ENCODE measurements around the gene NECAB2.
A peak's percentile ranks its signal among the peaks of the same experiment; 100 is the strongest.

Gene NECAB2

DNA sequence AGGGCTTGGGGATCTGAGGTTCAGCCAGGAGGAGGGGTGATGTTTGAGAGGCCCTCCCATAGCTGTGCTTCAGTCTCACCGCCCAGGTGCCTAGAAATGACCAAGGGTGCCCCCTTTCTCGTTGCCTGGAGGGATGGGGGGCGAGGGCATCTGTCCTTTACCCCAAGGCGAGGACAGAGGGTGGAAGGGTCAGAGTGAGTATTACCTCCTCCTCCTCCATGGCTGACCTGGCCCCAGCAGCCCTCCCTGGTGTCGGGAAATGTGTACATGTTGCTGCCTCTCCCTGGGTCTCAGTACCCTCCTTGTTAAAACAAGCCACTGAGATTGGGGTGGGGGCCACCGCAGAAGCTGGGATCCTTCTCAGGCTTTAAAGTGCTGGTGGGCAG is 2.4 kb downstream of the NECAB2 start:
- Histone ChIP-seq H3K9me3 (ENCODE audit: insufficient read depth, low read length) (no peaks in the 10 kb centered on the region), H3K9ac (ENCODE audit: insufficient read length, low read depth) (no peak overlapping the region), H3K4me1 (ENCODE audit: insufficient read depth, insufficient read length) (peaks cover 29% of the 10 kb centered on the region), H3K36me3 (ENCODE audit: insufficient read depth, insufficient read length, low read length) (peaks cover 3% of the 10 kb centered on the region), H3K27me3 (ENCODE audit: insufficient read depth, insufficient read length) (peaks cover 14% of the 10 kb centered on the region), H3K4me3 (ENCODE audit: insufficient read length, low read depth) (no peak overlapping the region)
- DNase-seq (ENCODE audit: low read depth, low spot score), result no peak
- TF ChIP-seq SUZ12 (IDR thresholded peaks at IDR 0.05; ENCODE audit: extremely low read depth, insufficient read depth, insufficient read length), result no peak
- no peak for TF ChIP-seq YY1 (IDR thresholded peaks at IDR 0.05; ENCODE audit: insufficient read depth, insufficient read length)
- TF ChIP-seq ZNF274 (IDR thresholded peaks at IDR 0.05; ENCODE audit: low read depth, low read length), result no peak

DNA sequence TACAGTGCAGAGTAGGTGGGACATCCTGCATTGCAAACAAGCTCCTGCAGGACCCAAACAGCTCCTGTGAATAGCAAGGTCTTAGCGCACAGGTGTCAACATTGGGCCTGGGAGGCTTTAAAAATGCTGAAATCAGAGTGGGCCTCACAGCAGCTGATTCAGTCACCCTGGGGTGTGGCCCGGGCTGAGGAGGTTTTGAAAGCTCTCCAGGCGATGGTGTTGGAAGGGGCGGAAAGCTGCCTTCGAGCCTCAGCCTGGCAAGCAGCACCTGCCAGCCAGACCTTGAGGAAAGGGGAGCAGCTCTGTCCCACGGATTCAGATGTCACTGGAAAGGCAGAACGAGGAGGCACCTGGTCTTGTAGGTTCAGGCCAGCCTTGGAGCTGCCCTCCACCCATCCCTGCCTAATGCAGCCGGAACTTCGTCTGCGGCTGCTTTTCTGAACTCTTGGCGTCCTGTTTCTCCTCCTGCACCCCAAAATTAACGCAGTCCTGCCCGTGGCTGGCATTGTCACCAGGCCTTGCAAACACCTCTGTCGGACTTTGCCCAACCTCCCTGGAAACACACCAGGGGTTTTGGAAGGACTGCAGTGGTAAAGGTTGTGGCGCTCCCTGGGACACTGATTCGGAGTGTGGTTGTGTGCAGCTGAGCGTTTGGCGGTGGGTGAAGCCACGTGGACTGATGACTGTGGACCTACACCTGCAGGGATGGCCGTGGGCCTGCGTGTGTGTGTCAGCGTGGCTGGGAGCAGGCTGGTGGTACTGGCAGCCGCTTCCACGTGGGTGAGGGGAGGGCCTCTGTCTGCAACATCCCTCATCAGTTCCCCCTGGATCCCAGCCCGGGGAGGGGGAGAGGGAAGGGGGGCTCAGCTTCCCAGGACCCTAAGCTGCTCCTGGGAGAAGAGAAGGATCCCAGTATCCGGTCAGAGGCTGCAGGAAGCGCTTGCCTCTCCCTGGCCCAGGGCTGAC is 3.4 kb downstream of the NECAB2 start:
- H3K36me3 ChIP-seq (ENCODE audit: insufficient read depth, insufficient read length, low read length), result no peaks in the 10 kb centered on the region
- no peak for TF ChIP-seq ZNF274 (IDR thresholded peaks at IDR 0.05; ENCODE audit: low read depth, low read length)
- TF ChIP-seq SUZ12 (IDR thresholded peaks at IDR 0.05; ENCODE audit: extremely low read depth, insufficient read depth, insufficient read length), result no peak
- no peak for TF ChIP-seq YY1 (IDR thresholded peaks at IDR 0.05; ENCODE audit: insufficient read depth, insufficient read length)
- peaks cover 14% of the 10 kb centered on the region for H3K27me3 ChIP-seq (ENCODE audit: insufficient read depth, insufficient read length)
- no peaks in the 10 kb centered on the region for H3K9me3 ChIP-seq (ENCODE audit: insufficient read depth, low read length)
- peak overlapping the region; percentile 5 for H3K9ac ChIP-seq (ENCODE audit: insufficient read length, low read depth)
- no peak for DNase-seq (ENCODE audit: low read depth, low spot score)
- no peak overlapping the region for H3K4me3 ChIP-seq (ENCODE audit: insufficient read length, low read depth)
- peaks cover 31% of the 10 kb centered on the region for H3K4me1 ChIP-seq (ENCODE audit: insufficient read depth, insufficient read length)

DNA sequence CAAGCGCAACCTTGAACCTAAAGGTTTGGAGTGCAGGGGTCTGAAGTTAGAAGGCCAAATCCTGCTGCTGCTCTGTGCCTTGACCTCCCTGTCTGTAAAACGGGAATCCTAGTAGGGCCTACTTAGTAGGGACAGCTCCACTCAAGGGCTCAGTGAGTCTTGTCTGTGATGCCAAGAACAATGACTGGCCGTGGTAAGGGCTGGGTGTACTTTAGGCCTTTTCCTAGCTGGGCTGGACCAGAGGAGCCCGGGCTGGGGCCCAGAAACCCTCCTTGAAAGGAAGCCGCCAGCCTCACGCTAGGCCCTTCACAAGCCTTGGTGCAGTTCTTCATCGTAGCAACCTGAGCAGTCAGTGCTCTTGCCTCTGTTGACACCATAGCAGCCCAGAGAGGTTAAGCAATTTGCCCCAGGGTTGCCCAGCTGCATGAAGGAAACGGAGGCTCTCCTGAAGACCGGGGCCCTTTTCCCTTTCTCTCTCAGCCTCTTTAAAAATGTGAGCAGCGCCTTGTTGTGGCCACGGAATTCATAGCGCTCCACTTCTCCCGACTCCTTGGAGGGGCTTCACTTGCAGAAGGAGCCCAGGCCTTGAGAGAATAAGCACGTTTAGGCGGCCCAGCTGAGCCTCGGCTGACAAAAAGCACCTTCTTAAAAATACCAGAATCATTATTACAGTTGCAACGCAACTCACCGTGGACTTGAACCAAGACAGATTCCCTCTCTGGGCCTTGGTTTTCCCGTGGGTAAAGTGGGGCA is 4.4 kb downstream of the NECAB2 start:
- H3K4me3 ChIP-seq (ENCODE audit: insufficient read length, low read depth), result no peak overlapping the region
- DNase-seq (ENCODE audit: low read depth, low spot score), result no peak
- no peaks in the 10 kb centered on the region for H3K36me3 ChIP-seq (ENCODE audit: insufficient read depth, insufficient read length, low read length)
- peaks cover 31% of the 10 kb centered on the region for H3K4me1 ChIP-seq (ENCODE audit: insufficient read depth, insufficient read length)
- H3K9ac ChIP-seq (ENCODE audit: insufficient read length, low read depth), result peak overlapping the region; percentile 28
- TF ChIP-seq SUZ12 (IDR thresholded peaks at IDR 0.05; ENCODE audit: extremely low read depth, insufficient read depth, insufficient read length), result no peak
- no peak for TF ChIP-seq YY1 (IDR thresholded peaks at IDR 0.05; ENCODE audit: insufficient read depth, insufficient read length)
- TF ChIP-seq ZNF274 (IDR thresholded peaks at IDR 0.05; ENCODE audit: low read depth, low read length), result no peak
- peaks cover 4% of the 10 kb centered on the region; the same call in 1 of the 2 replicates for H3K9me3 ChIP-seq (ENCODE audit: insufficient read depth, low read length)
- peaks cover 14% of the 10 kb centered on the region for H3K27me3 ChIP-seq (ENCODE audit: insufficient read depth, insufficient read length)

DNA sequence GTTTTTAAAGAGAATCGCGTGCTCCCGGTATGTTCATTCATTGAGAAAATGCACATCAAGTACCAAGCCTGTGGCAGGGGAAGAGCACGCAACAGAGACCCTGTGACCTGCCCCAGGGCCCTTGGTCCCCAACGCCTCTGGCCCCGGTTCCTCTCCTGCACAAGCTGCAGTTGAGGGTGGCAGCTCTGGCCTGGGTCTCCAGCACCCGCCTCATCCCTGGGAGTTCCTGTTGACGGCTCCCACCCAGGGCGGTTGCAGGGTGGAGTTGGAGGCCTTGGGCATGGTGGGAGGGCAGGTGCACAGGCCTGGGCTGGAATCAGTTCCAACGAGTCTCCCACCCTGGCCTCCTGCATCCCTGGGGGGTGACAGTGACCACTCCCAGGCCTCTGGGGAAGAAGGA is 5.0 kb downstream of the NECAB2 start:
- Histone ChIP-seq H3K27me3 (ENCODE audit: insufficient read depth, insufficient read length) (peaks cover 11% of the 10 kb centered on the region), H3K9ac (ENCODE audit: insufficient read length, low read depth) (peak overlapping the region; percentile 25), H3K9me3 (ENCODE audit: insufficient read depth, low read length) (peaks cover 11% of the 10 kb centered on the region), H3K4me3 (ENCODE audit: insufficient read length, low read depth) (no peak overlapping the region), H3K4me1 (ENCODE audit: insufficient read depth, insufficient read length) (peaks cover 31% of the 10 kb centered on the region), H3K36me3 (ENCODE audit: insufficient read depth, insufficient read length, low read length) (no peaks in the 10 kb centered on the region)
- TF ChIP-seq ZNF274 (IDR thresholded peaks at IDR 0.05; ENCODE audit: low read depth, low read length), result no peak
- TF ChIP-seq SUZ12 (IDR thresholded peaks at IDR 0.05; ENCODE audit: extremely low read depth, insufficient read depth, insufficient read length), result no peak
- TF ChIP-seq YY1 (IDR thresholded peaks at IDR 0.05; ENCODE audit: insufficient read depth, insufficient read length), result no peak
- DNase-seq (ENCODE audit: low read depth, low spot score), result no peak

DNA sequence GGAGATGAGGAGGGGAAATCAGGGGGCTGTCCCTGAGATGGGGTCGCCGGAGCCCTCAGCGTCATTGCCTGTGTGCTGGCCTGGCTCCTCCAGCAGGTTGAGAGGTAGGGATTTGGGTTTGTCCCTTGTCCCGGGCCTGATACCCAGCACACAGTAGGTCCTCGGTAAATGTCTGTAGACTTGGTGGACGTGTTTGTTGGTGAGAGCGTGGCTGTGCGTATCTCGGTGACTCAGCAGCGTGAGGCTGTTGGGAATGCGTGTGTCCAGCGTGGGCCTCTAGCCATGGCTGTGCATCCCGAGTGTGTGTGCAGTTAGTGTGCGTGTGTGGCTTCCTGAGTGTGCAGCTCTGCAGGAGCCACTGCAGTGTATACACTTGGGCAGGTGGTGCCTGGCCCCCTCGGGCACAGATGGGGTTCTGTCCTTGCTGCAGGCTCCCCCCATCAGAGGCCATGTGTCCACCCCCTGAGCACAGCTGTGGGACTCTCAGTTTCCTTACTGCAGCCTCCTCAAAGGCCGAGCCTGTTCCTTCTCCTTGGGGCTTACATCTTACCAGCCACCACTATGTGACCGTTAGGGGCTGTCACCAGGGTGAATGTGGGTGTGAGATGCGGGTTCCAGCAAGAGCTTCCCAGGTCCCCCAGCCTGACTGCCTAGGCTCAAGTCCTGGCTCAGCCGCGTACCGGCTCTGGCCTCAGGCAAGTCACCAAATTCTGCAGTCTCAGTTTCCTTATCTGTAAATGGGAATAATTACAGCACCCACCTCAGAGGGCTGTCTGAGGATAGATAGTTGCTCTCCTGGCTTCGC is 5.7 kb downstream of the NECAB2 start:
- TF ChIP-seq SUZ12 (IDR thresholded peaks at IDR 0.05; ENCODE audit: extremely low read depth, insufficient read depth, insufficient read length), result no peak
- TF ChIP-seq ZNF274 (IDR thresholded peaks at IDR 0.05; ENCODE audit: low read depth, low read length), result no peak
- H3K4me3 ChIP-seq (ENCODE audit: insufficient read length, low read depth), result no peak overlapping the region
- H3K27me3 ChIP-seq (ENCODE audit: insufficient read depth, insufficient read length), result peaks cover 11% of the 10 kb centered on the region
- H3K9me3 ChIP-seq (ENCODE audit: insufficient read depth, low read length), result peaks cover 18% of the 10 kb centered on the region
- peak overlapping the region; percentile 13 for H3K9ac ChIP-seq (ENCODE audit: insufficient read length, low read depth)
- no peak for DNase-seq (ENCODE audit: low read depth, low spot score)
- H3K36me3 ChIP-seq (ENCODE audit: insufficient read depth, insufficient read length, low read length), result no peaks in the 10 kb centered on the region
- H3K4me1 ChIP-seq (ENCODE audit: insufficient read depth, insufficient read length), result peaks cover 31% of the 10 kb centered on the region

DNA sequence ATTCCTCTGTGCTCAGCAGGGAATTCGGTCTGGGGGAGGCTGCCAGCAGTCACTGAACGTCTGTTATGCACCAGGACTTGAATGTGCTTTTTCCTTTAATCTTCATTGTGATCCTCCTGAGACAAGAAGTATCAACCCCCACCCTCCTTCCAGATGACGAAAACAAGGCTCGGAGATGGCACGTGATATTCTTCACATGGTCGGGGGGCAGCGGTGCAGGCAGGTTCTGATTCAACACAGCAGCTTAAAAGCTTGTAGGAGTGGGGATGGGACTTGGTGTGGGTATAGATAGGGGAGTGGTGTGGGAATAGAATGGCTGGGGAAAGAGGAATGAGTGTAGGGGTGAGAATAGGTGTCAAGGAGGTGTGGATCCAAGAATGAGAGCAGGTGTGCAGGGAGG is 6.4 kb downstream of the NECAB2 start:
- TF ChIP-seq YY1 (IDR thresholded peaks at IDR 0.05; ENCODE audit: insufficient read depth, insufficient read length), result no peak
- TF ChIP-seq SUZ12 (IDR thresholded peaks at IDR 0.05; ENCODE audit: extremely low read depth, insufficient read depth, insufficient read length), result no peak
- TF ChIP-seq ZNF274 (IDR thresholded peaks at IDR 0.05; ENCODE audit: low read depth, low read length), result no peak
- no peak overlapping the region for H3K4me3 ChIP-seq (ENCODE audit: insufficient read length, low read depth)
- H3K27me3 ChIP-seq (ENCODE audit: insufficient read depth, insufficient read length), result peaks cover 4% of the 10 kb centered on the region
- H3K36me3 ChIP-seq (ENCODE audit: insufficient read depth, insufficient read length, low read length), result no peaks in the 10 kb centered on the region
- no peak for DNase-seq (ENCODE audit: low read depth, low spot score)
- peaks cover 25% of the 10 kb centered on the region for H3K9me3 ChIP-seq (ENCODE audit: insufficient read depth, low read length)
- H3K9ac ChIP-seq (ENCODE audit: insufficient read length, low read depth), result no peak overlapping the region
- H3K4me1 ChIP-seq (ENCODE audit: insufficient read depth, insufficient read length), result peaks cover 31% of the 10 kb centered on the region
